ENCODE results near the gene ABHD18.
"Not testable (repeated sequence)": the region's sequence is repeated elsewhere in the genome, so short reads cannot be mapped to it uniquely, and the experiment has no call there.

The ABHD18 gene

GRCh38 chr4:127993151-127993550, 27.9 kb downstream of the ABHD18 start:
- DNase-seq (ENCODE audit: low read depth): no peak
- in situ Hi-C loops (cut with HindIII; ENCODE audit: low sequenced_read_pairs): no loop called here
- no peak for TF ChIP-seq CTCF (IDR thresholded peaks at IDR 0.05; ENCODE audit: low read depth, low read length, missing control alignments)
- H3K4me3 ChIP-seq (ENCODE audit: low read depth, low read length): no peak overlapping the region

GRCh38 chr4:127995776-127996175, 30.6 kb downstream of the ABHD18 start:
- no peak overlapping the region for H3K4me3 ChIP-seq (ENCODE audit: low read depth, low read length)
- DNase-seq (ENCODE audit: low read depth): no peak
- in situ Hi-C loops (cut with HindIII; ENCODE audit: low sequenced_read_pairs): no loop called here
- no peak for TF ChIP-seq CTCF (IDR thresholded peaks at IDR 0.05; ENCODE audit: low read depth, low read length, missing control alignments)

GRCh38 chr4:127996521-127996920, 31.3 kb downstream of the ABHD18 start:
- in situ Hi-C loops (cut with HindIII; ENCODE audit: low sequenced_read_pairs); H3K4me3 ChIP-seq (ENCODE audit: low read depth, low read length); DNase-seq (ENCODE audit: low read depth): not testable (repeated sequence)

- in situ Hi-C loops (cut with HindIII; ENCODE audit: low sequenced_read_pairs): no loop called here
- H3K4me3 ChIP-seq (ENCODE audit: low read depth, low read length): no peak overlapping the region
- no peak for DNase-seq (ENCODE audit: low read depth)
- TF ChIP-seq CTCF (IDR thresholded peaks at IDR 0.05; ENCODE audit: low read depth, low read length, missing control alignments): peak; percentile 18
Measured at GRCh38 chr4:127997534-127998388, 32.6 kb downstream of the ABHD18 start.

GRCh38 chr4:128006592-128006991, 41.4 kb downstream of the ABHD18 start:
- DNase-seq (ENCODE audit: low read depth): no peak
- no peak for TF ChIP-seq CTCF (IDR thresholded peaks at IDR 0.05; ENCODE audit: low read depth, low read length, missing control alignments)
- no peak overlapping the region for H3K4me3 ChIP-seq (ENCODE audit: low read depth, low read length)
- in situ Hi-C loops (cut with HindIII; ENCODE audit: low sequenced_read_pairs): no loop called here

- in situ Hi-C loops (cut with HindIII; ENCODE audit: low sequenced_read_pairs): no loop called here
- no peak for TF ChIP-seq CTCF (IDR thresholded peaks at IDR 0.05; ENCODE audit: low read depth, low read length, missing control alignments)
- no peak for DNase-seq (ENCODE audit: low read depth)
- no peak overlapping the region for H3K4me3 ChIP-seq (ENCODE audit: low read depth, low read length)
Measured at GRCh38 chr4:128009428-128009827, 44.2 kb downstream of the ABHD18 start.

- TF ChIP-seq CTCF (IDR thresholded peaks at IDR 0.05; ENCODE audit: low read depth, low read length, missing control alignments): no peak
- in situ Hi-C loops (cut with HindIII; ENCODE audit: low sequenced_read_pairs): no loop called here
- DNase-seq (ENCODE audit: low read depth): no peak
- no peak overlapping the region for H3K4me3 ChIP-seq (ENCODE audit: low read depth, low read length)
Measured at GRCh38 chr4:128025319-128025718, 60.1 kb downstream of the ABHD18 start.

All from astrocyte of the cerebellum (primary cell).